GM04503 (cell line): Measurements from ENCODE around the gene FAM153A.
"Not testable (repeated sequence)": the region's sequence is repeated elsewhere in the genome, so short reads cannot be mapped to it uniquely, and the experiment has no call there.

ENCODE experiments used
- DNase-seq: peaks from one replicate; pipeline ENCODE4 v3.0.0-alpha.2; 2012; ENCODE audit warnings: low read depth

FAM153A gene

GRCh38 chr5:177724858-177725257, 57.8 kb downstream of the FAM153A start:
- DNase-seq = not testable (repeated sequence)

- DNase-seq = not testable (repeated sequence)
Observed at GRCh38 chr5:177723831-177724485, 58.7 kb downstream of the FAM153A start.

GRCh38 chr5:177722829-177723228, 59.9 kb downstream of the FAM153A start:
- DNase-seq = not testable (repeated sequence)

GRCh38 chr5:177719989-177720388, 62.7 kb downstream of the FAM153A start:
- not testable (repeated sequence) for DNase-seq

GRCh38 chr5:177715423-177715822, 67.3 kb downstream of the FAM153A start:
- DNase-seq = not testable (repeated sequence)

- DNase-seq = not testable (repeated sequence)
Observed at GRCh38 chr5:177696100-177696499, 86.6 kb downstream of the FAM153A start.

- not testable (repeated sequence) for DNase-seq
Observed at GRCh38 chr5:177695356-177695930, 87.3 kb downstream of the FAM153A start.

GRCh38 chr5:177694518-177694835, 88.2 kb downstream of the FAM153A start:
- not testable (repeated sequence) for DNase-seq

- not testable (repeated sequence) for DNase-seq
Observed at GRCh38 chr5:177693671-177694517, 88.8 kb downstream of the FAM153A start.

GRCh38 chr5:177692969-177693368, 89.7 kb downstream of the FAM153A start:
- DNase-seq = not testable (repeated sequence)

- DNase-seq = not testable (repeated sequence)
Observed at GRCh38 chr5:177692507-177692906, 90.2 kb downstream of the FAM153A start.

GRCh38 chr5:177689011-177689610, 93.6 kb downstream of the FAM153A start:
- DNase-seq = not testable (repeated sequence)

GRCh38 chr5:177688091-177688490, 94.6 kb downstream of the FAM153A start:
- not testable (repeated sequence) for DNase-seq

GRCh38 chr5:177681920-177682319, 100.8 kb downstream of the FAM153A start:
- not testable (repeated sequence) for DNase-seq
